Measurements from ENCODE around the gene CBLB.

Gene CBLB

GRCh38 chr3:105676621-105677300 is 192.1 kb downstream of the CBLB start:
- DNase-seq: no peak

GRCh38 chr3:105674437-105675065 is 194.3 kb downstream of the CBLB start:
- no peak for DNase-seq

- DNase-seq: no peak
These were observed 195.8 kb downstream of the CBLB start for GRCh38 chr3:105672996-105673395.

- no peak for DNase-seq
These were observed 206.5 kb downstream of the CBLB start for GRCh38 chr3:105662306-105662705.

GRCh38 chr3:105661461-105661860 is 207.4 kb downstream of the CBLB start:
- no peak for DNase-seq

- no peak for DNase-seq
These were observed 211.9 kb downstream of the CBLB start for GRCh38 chr3:105656651-105657504.

- DNase-seq: no peak
These were observed 214.9 kb downstream of the CBLB start for GRCh38 chr3:105653868-105654267.

- no peak for DNase-seq
These were observed 215.6 kb downstream of the CBLB start for GRCh38 chr3:105653166-105653565.

- no peak for DNase-seq
These were observed 219.3 kb downstream of the CBLB start for GRCh38 chr3:105649480-105649879.

GRCh38 chr3:105647047-105647446 is 221.8 kb downstream of the CBLB start:
- DNase-seq: no peak

GRCh38 chr3:105639131-105639530 is 229.7 kb downstream of the CBLB start:
- no peak for DNase-seq

GRCh38 chr3:105634708-105635107 is 234.1 kb downstream of the CBLB start:
- DNase-seq: no peak

- no peak for DNase-seq
These were observed 239.1 kb downstream of the CBLB start for GRCh38 chr3:105629718-105630117.

GRCh38 chr3:105626739-105627138 is 242.1 kb downstream of the CBLB start:
- no peak for DNase-seq

- no peak for DNase-seq
These were observed 246.6 kb downstream of the CBLB start for GRCh38 chr3:105622169-105622568.

- DNase-seq: no peak
These were observed 248.6 kb downstream of the CBLB start for GRCh38 chr3:105620236-105620635.

- DNase-seq: no peak
These were observed 249.2 kb downstream of the CBLB start for GRCh38 chr3:105619651-105620050.

- DNase-seq: no peak
These were observed 250.3 kb downstream of the CBLB start for GRCh38 chr3:105618556-105618955.

GRCh38 chr3:105616374-105617121 is 252.3 kb downstream of the CBLB start:
- no peak for DNase-seq

- DNase-seq: no peak
These were observed 253.0 kb downstream of the CBLB start for GRCh38 chr3:105615814-105616213.

GRCh38 chr3:105614288-105615030 is 254.4 kb downstream of the CBLB start:
- DNase-seq: no peak

- no peak for DNase-seq
These were observed 255.7 kb downstream of the CBLB start for GRCh38 chr3:105613120-105613519.
